Endothelial cell of hepatic sinusoid (primary cell): ENCODE results near the gene MINDY4B.
"Not testable (repeated sequence)": the region's sequence is repeated elsewhere in the genome, so short reads cannot be mapped to it uniquely, and the experiment has no call there.

Experiments used
- in situ Hi-C: cut with HindIII; loops from 2 replicates; pipeline ENCODE4 v1.10.0; 2017; ENCODE audit warnings: low sequenced_read_pairs

Gene MINDY4B

DNA sequence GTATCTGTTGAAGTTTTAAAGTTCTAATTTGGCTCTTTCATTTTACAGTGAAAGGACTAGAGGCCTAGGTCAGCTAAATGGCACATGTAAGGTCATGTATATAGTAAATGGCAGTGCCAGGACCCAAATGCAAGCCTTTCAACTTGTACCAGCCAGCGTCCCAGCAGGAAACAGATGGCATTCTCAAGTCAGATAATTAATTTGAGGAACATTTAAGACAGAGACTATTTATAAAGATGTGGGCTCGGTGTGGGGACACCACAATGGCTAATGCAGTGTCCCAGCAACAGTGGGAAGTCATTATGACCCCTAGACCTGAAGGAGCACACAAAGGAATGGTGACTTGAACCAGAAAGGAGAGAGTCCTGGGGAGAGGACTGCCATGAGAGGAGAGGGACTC, 6.1 kb downstream of the MINDY4B start:
- in situ Hi-C loops, result no loop called here

DNA sequence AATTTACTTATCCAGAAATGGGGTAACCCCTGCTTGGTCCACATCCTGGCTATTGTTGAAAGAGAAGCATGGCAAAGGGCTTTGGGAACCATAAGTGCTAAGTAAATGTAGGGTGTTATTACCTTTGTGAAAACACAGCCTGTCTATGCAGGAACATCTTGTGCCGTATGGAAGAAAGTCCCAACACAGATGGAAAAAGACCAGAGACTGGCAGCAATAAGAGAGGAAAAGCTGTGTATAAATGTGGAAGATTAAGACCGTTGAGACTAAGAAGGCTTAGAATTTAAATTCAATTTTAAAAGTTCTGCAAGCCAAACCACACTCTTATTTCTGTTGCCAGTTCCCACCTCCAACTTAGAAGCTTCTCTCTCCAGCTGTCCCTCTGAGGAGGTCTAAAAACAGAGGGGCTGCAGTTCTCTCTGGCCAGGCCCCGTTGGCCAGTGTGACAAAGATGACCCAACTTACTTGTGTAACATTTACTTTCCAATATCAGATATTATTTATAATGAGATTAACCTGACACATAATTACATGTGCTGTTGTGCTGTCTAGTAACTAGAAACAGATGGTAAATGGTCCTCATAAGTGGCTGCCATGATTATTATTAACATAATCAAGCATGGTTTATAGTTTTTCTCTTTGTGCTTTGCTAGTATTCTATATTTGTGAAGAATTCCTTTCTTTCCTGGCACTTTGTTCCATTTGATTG, 7.0 kb downstream of the MINDY4B start:
- in situ Hi-C loops, result no loop called here

DNA sequence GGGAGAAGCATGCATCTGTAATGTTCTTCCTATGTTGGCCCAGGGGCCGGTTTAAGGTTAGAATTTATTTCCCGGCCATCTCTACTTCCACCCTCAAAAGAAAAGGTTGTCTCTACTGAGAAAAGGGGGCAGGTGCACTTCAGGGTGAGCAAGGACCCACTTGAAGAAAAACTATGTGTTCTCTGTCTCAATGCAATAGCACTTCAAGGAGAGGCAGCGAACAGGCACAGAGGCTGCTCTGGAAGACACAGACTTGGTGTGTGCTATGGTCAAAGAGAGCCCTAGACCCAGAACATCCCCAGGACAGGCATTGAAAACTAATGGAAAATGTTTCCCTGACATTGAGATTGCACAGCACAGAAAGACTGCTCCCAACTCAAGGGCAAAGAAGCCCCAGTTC, 7.6 kb downstream of the MINDY4B start:
- in situ Hi-C loops, result no loop called here

DNA sequence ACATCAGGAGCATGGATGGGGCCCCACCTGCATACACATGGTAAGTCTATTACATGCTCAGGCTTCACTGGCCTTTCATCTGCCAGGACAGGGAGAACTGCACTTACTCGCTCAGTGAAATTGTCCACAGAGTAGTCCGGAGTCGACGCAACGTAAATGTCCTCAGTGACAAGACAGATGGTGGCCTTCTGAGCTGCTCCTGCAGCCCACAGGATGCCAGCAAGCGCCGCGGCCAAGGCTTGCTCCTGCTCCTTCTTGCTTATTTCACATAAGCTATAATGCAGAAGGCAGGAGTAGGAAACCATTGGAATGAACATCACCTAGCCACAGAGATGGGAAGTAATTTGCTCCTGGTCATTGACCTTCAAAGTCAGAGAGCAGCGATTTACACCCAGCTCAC, 14.4 kb downstream of the MINDY4B start:
- in situ Hi-C loops, result no loop called here

DNA sequence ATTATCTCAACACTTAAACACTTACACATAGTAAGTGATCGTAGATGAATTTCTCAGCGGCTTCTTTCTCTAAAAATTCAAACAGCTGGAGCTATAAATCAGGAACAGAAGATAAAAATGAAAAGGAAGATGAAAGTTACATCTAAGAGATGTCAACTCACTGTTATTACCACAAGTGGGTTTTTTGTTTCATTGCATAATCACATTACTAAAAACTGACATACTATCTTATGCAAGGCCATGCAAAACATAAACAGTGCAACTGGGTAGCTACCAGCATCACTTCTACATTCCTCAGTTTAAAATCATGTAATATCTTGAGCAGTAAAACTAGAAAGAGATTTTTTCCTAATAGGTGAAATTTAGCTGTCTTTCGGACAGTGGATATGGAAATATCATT, 14.9 kb downstream of the MINDY4B start:
- in situ Hi-C loops, result no loop called here

DNA sequence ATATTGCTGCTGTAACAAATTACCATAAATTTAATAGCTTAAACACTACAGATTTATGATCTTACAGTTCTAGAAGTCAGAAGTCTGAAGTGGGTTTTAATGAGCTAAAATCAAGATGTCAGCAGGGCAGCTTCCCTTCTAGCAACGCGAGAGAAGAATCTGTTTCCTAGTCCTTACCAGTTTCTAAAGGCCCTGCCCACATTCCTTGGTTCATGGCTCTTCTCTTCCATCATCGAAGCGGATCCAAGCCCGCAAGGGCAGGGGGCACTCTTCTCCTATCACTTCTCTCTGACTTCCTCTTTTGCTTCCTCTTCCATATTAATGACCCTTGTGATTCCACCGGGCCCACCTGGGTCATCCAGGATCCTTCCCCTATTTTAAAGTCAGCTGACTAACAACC, 16.1 kb downstream of the MINDY4B start:
- in situ Hi-C loops, result no loop called here

DNA sequence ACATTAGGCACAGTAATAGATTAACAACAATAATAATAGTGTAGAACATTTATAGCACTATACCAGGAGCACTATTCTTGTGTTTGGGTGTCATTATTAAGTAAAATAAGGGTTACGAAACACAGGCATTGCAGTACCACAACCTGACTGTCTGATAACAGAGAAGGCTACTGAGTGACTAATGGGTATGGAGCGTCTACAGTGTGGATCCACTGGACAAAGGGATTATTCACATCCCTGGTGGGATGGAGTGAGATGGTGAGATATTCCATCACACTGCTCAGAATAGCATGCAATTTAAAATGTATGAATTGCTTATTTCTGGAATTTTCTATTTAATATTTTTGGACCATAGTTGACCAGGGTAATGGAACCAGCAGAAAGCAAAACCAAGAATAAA, 18.2 kb downstream of the MINDY4B start:
- in situ Hi-C loops, result no loop called here

DNA sequence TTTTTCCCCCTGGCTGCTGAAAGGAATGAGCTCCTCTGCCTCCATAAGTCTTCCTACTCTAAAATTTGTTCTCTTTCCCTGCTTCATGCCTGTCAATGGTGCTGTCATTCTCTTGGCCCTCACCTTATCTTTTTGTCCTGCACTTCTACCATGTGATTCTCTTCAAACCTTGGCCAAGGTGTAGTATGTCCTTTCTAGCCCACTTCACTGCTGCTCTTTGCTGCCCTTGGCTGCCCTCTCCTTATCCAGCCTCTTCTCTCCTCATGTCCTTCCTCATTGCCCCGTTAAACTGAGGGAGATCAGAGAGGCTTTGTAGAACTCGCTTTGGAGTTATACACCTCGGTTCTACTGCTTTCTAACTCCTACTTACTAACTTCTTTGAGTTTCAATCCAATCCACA, 19.7 kb downstream of the MINDY4B start:
- in situ Hi-C loops, result no loop called here

DNA sequence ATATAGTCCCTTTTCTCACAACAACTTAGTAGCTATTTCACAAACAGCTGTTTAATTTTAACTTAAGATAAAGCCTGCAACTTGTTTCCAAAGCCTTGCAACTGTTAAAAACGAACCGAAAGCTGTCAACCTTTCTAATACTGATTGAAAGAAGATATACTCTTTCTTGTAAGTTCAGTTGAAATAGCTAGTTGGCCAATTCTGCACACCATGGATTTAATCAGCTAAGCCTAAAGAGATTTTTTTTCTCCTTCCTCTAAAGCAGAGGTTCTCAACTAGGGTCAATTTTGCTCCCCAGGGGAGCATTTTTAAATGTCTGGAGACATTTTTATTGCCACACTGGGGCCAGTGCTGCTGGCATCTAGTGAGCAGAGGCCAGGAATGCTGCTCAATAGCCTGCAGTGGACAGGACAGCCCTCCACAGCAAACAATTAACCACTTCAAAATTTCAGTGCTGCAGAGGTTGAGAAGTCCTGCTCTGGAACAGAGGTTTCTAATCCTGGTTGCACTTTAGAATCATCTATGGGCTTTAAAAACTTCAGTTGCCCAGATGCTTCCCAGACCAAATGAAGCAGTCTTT, 26.2 kb downstream of the MINDY4B start:
- in situ Hi-C loops, result no loop called here

DNA sequence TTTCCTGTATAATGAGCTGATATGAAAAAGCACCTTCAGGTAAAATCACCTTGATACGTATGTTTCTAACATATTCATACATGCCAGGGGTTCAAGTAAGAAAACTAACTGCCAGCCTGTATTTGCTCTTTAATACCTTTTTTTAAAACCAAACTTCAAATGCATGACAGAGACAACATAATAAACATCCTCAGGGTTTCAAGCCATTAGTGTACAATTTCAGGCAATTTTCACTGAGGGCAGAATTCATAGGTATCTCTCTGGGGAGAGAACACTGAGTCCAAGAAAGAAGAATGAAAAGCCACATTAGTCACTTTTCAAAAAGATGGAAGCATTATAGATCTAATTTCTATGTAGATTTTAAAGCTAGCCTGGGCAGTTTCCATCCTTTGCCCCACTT, 26.9 kb downstream of the MINDY4B start:
- in situ Hi-C loops, result no loop called here

DNA sequence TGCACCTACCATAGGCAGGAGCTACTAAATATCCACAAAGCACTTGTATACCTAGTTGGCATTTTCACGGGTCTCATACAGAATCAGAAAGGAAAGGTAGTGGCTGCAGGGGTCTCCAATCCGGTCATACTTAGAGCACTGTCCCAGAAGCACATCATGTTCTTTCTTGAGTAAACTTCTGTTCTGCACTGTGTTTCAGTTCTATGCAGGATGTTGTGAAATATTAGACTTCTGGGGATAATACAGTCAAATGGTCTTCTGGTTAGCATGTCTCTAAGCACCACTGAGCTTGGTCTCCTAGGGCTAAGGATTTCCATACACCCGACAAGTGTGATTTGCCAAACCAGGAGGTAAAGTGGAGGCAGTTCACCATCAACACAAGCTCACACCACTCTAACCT, 27.9 kb downstream of the MINDY4B start:
- in situ Hi-C loops, result no loop called here

DNA sequence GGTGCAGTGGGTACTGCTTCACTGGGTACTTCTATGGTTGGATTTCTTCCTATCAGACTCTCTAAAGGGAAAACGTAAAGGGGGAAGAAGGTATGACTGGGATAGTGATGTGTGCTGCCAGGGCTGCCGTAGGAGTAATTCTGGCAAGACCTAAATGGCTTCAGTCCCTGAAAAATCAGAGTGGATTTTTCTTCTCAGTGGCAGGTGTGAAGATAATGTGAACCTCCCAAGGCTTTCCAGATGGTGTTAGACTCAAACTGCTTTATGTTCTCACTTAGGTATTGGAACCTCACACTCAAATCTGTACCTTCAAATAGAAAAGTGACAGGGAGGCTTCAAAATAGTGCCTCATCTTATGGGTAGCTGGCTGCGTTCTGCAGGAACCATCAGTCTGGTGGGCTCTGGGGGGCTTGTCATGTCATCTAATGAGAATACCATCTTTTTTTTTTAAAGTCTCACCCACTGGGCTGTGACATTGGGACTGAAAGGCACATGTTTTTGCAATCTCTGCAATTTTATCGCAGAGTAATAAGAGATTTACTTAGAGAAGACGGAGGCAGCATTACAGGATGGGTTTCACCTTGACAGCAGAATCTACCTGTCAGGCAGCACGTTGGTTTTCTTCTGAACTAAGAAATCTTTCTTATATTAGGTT, 28.5 kb downstream of the MINDY4B start:
- in situ Hi-C loops, result no loop called here

DNA sequence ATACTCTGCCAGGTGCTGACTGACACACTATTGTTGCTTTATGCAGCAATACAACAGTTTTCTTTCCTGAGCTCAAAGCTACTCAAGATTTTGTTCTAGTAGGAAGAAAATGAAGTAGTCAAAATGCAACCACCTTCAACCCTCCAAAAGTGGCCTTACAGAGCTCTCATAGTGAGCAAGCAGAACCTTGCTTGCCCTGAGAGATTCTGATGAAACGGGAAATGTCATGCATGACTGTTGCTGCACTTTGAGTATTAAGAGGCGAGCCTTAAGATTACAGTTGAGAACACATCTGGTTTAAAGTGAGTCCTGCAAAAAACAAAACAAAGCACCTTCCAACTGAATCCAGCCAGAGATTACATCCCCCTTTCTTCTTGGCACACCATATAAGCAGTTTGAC, 29.7 kb downstream of the MINDY4B start:
- in situ Hi-C loops, result no loop called here

DNA sequence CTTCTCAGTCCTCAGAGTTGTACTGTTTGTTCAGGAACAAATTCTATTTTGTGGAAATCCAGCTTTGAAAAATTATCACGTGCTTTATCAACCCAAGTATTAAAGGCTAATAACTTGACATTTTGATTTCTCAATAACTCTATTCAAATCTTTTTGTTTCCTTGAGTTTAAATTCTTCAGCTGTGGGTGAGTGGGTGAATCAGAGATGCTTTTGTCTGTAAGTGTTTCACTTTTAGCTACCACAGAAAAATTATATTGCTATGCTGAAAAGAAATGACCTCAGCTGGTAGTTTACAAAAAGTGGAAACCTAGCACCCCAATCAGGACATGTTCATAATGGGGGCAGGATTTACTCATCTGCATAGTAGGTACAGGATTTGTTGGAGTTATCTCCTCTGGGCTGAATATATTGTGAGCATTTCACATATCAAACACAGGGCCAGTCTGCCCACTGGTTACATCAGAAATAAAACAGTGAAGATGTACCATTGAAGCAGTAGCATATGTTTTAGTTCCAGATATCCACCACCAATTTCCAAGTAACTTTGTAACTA, 30.5 kb downstream of the MINDY4B start:
- in situ Hi-C loops, result no loop called here

DNA sequence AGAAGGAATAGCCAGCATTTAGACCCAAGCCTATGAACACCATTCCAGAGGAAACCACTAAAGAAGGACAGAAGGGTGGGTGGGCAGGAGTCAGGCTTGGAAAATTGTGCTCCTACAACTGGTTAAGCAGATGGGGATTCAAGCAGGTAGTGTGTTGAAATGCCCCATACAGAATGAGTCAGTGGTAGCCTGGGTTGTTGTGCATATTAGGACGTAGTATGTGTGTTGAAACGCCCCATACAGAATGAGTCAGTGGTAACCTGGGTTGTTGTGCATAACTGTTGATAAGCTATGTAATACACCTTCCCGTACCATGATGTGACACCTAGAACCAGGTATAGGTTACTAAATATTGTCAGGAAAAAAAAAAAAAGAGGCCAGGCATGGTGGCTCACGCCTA, 34.0 kb downstream of the MINDY4B start:
- in situ Hi-C loops, result no loop called here

DNA sequence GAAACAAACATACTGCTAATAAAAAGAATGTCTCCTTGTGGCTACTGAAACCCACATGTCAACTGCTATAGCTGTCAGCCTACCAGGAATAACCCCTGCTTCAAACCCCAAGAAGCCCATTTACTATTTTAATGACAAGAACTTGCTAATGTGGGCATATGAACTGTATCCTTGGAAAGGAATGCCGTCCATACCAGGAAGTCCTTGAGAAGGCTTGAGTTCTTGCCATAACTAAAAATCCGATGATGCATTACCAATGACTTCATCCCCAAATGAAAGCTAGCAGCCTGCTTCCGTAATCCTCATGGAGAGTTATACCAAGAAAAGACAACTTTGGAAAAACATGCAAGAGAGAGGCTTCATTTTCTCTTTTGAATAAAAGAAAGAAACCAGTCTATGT, 34.8 kb downstream of the MINDY4B start:
- in situ Hi-C loops, result no loop called here

DNA sequence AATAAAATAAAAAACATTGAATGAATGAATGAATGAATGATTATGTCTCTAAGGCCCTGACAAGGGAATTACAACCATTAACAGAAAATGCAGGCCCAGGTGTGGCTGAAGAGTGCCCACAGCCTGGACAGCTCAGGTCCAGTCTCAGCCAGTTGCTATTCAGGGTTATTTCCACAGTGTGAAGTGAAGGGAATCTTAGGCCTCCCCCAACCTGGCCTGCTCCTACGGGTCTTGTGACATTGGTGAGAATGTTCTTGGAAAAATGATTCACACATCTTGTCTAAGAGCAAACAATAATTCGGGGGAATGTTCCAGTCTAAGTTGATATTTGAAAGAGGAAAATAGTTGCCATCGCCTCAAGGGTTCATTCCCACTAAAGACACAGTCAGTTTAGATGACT, 37.0 kb downstream of the MINDY4B start:
- in situ Hi-C loops, result no loop called here

DNA sequence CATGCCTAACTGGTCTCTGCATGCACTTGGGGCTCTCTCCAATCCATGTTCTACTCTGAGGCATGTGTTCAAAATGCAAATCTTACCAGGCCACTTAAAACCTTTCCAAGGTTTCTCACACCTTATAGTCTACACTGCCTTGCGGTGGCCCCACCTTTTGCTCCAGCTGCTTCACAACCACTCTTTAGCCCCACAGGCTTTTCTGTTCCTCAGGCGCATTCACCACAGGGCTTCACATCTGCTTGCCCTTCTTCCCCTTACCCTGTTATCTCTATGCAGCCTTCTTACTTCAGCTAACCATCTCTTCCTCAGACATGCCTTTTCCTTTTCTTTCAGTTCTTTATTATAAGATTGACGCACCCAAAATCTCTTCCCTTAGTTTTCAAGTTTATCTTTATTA, 37.8 kb downstream of the MINDY4B start:
- in situ Hi-C loops, result no loop called here

DNA sequence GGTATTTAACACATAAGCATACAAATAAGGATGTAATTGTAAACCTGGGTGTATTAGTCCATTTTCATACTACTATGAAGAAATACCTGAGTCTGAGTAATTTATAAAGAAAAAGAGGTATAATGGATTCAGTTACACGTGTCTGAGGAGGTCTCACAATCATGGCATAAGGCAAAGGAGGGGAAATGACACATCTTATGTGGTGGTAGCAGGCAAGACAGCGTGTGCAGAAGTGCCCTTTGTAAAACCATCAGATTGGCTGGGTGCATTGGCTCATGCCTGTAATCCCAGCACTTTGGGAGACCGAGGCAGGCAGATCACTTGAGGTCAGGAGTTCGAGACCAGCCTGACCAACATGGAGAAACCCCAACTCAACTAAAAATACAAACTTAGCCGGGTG, 41.3 kb downstream of the MINDY4B start:
- in situ Hi-C loops, result not testable (repeated sequence)

DNA sequence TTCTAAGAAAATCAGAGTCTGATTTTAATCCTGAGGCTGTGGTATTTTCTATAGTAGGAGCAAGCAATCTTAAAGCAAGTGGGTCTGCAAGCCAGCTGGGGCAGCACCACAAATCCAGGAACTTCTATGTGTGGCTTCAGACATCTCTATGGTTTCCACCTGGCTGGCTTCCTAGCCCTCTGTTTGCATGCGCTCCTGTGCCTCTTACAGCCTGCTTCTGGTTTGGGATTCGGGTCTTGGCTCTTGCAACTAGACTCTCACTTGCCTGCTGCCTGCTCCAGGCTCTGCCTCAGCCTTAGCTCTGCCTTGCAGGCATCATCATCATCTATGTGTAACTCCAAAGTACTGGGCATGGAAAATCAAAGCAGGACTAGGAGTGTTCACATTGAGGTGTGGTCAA, 43.4 kb downstream of the MINDY4B start:
- in situ Hi-C loops, result no loop called here

DNA sequence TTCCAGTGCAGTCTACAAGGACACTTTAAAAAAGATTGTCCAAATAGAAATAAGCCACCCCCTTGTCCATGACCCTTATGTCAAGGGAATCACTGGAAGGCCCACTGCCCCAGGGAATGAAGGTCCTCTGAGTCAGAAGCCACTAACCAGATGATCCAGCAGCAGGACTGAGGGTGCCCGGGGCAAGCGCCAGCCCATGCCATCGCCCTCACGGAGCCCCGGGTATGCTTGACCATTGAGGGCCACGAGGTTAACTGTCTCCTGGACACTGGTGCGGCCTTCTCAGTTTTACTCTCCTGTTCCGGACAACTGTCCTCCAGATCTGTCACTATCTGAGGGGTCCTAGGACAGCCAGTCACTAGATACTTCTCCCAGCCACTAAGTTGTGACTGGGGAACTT, 47.3 kb downstream of the MINDY4B start:
- in situ Hi-C loops, result not testable (repeated sequence)

DNA sequence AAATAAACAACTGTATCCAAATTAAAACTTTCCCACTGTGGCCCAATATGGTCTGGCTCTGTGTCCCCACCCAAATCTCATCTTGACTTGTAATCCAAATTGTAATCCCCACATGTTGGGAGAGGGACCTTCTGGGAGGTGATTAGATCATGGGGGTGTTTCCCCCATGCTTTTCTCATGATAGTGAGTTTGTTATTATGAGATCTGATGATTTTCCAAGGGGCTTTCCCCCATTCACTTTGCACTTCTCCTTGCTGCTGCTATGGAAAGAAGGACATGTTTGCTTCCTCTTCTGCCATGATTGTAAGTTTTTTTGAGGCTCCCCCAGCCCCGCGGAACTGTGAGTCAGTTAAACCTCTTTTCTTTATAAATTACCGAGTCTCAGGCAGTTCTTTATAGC, 55.0 kb downstream of the MINDY4B start:
- in situ Hi-C loops, result no loop called here
